Ecto neural progenitor cell (in vitro differentiated cells): Measurements from ENCODE around the gene TENM3.
"Not testable (repeated sequence)": the region's sequence is repeated elsewhere in the genome, so short reads cannot be mapped to it uniquely, and the experiment has no call there.

Source experiments
- DNase-seq: peaks from one replicate; pipeline ENCODE4 v3.0.0-alpha.2; 2018; ENCODE audit warnings: low spot score

Gene TENM3

DNA sequence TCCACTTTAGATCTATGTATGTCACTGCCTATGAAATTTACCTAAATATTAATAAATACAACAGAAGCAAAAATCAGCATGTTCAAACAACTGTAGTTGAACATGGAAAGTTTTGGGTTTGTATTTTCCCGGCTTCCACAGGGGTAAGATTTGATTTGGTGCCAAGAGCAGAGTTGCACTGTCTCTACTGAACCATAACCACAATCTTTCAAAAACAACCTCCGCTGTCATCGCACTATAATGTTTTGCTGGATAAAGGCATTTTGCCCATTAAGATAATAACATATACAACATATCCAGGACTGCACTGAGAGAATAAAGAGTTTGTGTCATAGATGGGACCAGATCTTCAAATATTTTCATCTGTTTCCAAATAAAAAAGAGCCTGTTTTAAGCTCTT is 94.9 kb downstream of the TENM3 start:
- DNase-seq, result no peak

DNA sequence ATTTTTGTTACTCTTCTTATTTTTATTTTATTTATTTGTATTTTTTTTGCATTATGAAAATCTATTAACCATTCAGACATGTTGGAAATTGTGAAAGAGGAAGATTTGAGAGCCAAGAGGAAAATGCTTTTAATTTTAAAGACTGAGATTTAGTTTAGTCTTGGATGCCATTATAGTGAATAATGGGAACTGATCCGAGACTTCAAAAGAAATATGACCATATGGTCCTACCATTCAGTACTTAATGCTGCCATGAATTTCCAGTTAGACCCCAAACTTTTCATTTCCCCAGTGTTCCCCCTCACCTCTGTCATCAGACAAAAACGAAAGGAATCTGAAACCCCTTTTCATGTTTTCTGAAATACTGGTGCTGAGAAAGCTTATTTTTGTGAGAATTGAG is 95.5 kb downstream of the TENM3 start:
- DNase-seq, result no peak

DNA sequence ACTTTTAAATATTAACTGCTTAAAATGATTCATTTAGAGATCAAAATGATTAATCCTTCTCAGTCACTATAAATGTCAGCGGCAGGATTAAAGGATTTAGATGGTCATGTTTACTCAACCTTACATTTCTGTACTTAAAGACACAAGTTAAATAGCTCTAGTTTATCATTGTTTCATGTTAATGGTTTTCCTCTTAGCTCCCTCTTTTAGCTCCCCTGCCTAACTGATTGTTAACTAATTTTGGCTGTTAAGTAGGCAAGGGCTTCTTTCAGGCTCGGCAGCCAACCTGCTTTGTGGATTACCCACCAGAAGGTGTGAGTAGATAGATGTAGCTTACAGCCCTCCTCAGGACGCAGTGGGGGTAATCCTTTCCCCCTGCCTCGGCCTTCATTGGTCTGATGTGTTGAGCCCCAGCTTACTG is 96.0 kb downstream of the TENM3 start:
- DNase-seq, result peak; percentile 46

GRCh38 chr4:182343453-182343852 is 100.3 kb downstream of the TENM3 start:
- no peak for DNase-seq

DNA sequence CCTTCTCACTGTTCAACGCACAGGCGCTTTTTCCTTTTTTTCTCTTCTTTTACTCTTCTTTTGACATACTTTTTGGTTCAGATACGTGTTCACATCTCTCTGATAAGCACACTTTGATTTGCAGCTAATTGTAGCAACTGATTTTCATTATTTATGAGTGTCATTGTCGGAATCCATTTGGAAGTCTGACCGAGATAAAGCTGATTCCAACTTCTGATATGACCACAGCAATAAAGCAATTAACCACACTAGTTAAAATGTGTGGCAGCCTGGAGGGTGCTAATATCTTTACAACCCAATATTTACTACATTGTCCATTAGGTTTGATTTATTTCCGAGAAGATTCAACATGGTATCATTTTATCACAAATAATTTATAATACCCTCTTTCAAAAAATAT is 101.8 kb downstream of the TENM3 start:
- no peak for DNase-seq

DNA sequence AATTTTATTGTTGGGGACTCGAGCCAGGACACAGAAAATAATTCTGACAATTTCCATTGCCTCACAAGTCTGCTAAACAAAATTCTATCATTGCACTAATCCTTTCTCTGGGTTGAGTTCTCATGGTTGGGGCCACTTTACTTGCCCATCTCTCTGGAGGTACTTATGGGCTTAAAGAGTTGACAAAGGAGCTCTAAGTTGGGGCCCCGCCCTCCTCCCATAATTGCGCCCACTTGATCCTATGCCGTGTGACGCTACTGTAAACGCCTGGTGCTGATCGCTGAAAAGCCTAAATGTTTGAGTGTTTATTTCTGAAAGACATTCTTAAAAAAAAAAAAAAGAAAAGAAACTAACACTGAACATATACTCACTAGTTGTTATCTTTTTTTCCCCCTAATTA is 103.0 kb downstream of the TENM3 start:
- DNase-seq, result no peak

DNA sequence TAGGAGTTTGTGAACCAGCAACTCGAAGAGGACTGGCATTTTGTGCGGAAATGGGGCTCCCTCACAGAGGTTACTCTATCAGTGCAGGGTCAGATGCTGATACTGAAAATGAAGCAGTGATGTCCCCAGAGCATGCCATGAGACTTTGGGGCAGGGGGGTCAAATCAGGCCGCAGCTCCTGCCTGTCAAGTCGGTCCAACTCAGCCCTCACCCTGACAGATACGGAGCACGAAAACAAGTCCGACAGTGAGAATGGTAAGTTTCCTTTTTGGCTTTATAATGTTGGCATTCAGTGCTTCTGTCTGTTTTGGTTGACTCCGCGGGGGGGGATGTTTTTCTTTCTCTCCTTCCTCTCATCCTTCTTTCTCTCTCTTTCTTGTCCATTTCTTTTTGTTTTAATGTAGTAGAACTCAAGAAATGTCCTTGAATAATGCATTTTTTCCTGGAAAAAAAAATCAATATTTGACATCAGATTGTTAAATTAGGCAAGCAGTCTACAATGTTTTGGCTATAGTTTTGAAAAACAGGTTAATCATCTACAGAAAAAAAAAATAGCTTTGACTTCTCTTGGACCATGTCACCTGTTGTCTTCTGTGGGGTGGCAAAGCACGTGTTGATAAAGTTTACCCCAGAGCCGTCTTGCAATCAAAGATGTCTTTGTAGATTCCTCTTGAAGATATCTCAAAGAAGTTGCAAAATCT is 103.6 kb downstream of the TENM3 start:
- DNase-seq, result no peak

- no peak for DNase-seq
Measured at GRCh38 chr4:182348779-182349326, 105.7 kb downstream of the TENM3 start.

DNA sequence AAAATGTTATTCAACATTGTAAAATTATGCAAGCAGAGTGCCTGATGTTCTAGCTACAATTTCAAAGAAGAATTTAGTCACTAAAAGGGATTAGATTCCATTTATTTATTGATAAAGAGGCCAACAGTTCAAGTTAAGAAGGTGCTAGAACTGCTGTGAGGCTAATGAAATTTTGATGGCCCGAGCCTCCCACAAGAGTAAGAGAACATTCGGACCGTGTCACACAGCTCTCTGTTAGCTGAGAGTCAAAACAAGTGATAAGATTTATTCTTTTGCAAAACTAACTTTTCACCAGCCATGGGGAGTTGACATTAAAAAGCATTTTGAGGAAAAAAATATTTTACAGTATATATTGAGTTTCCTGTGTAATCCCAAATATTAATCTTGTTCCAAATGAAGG is 106.8 kb downstream of the TENM3 start:
- DNase-seq, result no peak

GRCh38 chr4:182351485-182351884 is 108.3 kb downstream of the TENM3 start:
- DNase-seq, result no peak

GRCh38 chr4:182354106-182354505 is 110.9 kb downstream of the TENM3 start:
- DNase-seq, result no peak

DNA sequence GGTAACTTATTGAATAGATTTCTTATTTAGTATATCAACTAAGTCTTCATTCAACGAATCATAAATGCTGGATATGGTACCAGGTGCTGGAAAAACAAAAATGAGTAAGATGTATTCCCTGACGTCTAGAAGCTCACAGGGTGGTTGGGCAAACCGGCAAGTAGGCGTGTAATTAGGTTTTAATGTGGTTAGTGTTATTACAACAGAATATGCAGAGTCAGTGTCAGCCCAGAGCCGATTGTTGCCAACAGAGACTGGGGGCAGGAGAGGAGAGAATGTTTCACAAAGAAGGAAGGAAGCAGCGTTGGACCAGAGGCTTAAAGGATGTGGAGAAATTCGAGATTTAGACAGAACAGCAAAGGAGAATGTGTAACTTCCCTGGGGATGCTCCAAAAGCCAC is 111.7 kb downstream of the TENM3 start:
- no peak for DNase-seq

DNA sequence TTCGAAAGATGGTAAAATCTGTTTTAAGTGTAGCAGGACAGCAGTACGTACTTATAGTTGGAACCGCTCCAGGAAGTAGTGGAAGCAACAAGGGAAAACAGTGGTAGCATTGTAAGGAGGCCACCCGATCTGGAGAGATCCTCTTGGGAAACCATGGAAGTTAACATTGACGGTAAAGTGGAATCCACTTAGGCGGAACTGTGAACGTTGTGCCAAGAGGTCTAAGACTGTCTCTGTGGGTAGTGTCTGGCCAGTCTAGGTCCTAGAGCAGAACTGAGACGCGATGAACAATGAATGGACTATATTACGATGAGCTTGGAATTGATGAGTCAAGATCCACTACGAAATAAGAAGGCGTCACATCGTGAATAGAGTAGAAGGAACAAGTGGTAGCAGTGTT is 124.0 kb downstream of the TENM3 start:
- DNase-seq, result no peak

- DNase-seq, result no peak
Measured at GRCh38 chr4:182369211-182369610, 126.0 kb downstream of the TENM3 start.

DNA sequence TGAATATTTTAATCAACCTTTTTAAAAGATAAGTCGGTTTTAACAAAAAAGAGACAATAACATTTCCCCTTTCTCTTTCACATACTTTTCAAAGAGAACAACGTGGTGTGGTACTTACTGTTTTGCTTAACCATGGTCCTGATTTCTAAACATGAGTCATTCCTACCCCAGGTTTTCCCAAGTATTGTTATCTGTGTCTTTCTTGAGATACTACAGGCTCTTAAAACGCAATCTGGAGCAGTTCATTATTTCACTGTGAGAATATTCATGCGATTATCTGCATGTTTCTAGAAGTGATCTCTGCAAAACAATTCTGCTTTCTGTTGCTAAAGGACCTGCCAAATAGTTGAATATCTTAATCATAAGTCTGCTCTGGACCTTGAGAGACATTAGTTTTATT is 127.3 kb downstream of the TENM3 start:
- no peak for DNase-seq

DNA sequence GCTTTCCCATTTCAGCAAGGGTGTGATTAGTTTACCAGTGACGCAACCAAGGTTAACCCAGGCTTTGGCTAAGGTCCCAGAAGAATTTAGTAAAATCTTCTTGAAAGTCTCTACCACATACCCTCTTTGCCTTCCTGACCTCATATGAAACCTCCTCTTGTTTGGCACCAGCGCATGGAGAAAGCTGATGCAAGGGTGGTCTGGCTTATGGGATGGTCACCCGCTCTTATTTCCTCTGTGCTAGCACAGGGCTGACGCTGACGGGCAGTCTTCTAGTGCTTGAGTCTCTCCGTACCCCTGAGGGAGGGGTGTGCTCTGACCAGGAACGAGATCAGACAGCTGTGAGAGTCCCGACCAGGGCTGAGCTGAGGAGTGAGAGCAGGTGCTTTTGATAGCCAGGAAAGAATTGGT is 137.6 kb downstream of the TENM3 start:
- no peak for DNase-seq

DNA sequence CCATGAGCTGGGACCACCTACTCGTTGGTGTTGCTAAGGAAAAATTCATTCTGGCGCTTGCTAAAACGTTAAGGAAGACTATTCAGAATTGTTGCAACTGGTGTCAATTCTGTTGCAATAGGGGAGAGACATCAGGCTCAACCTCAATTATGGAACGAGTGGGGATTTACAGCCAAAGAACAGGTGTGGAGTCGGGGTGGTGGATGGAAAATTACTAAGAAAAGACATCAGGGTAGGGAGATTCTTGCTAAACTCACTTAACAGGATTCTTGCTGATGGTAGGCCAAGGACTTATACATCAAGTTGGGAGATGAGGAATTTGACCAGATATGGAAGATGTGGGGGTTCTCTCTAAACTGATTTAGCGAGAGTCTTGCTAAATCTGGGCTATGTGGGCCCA is 139.7 kb downstream of the TENM3 start:
- DNase-seq, result no peak

DNA sequence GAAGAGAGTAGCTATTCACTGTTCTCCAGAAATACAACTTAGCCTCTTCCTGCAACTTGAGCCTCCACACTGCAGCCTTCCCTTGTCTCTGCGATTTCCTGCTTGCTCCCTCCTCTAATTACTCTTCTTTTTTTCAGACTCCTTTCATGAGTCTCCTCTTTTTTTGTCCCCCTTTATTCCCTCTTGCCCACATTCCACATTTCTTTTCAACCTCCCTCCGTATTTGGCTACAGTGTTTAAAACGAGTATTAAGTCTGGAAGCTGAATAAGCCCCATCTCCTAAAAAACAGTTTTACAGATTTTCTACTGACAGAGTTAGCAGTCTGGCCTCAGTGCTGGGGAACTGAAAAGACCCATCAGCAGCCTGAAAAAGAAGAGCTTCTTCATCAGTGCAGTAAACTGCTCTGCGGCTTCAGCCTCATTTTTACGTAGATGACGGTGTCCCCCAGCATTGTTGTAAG is 141.5 kb downstream of the TENM3 start:
- DNase-seq, result no peak

DNA sequence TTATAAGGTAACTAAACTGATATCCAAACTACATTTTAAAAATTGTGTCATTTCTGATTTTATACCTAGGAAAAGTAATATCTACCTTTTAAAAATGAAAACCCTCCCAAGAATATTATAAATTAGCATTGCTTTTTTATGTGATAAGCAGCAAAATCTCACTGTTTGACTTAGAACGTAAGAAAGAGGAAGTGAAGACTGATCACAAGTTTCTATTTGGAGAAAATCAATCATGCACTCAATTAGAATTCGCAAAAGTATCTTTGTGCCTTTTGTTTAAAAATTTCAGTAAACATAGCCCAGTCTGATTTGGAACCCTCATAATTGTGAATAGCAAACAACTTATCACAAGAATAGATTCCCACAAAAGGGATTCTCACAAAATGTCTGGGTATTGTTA is 142.7 kb downstream of the TENM3 start:
- DNase-seq, result no peak

DNA sequence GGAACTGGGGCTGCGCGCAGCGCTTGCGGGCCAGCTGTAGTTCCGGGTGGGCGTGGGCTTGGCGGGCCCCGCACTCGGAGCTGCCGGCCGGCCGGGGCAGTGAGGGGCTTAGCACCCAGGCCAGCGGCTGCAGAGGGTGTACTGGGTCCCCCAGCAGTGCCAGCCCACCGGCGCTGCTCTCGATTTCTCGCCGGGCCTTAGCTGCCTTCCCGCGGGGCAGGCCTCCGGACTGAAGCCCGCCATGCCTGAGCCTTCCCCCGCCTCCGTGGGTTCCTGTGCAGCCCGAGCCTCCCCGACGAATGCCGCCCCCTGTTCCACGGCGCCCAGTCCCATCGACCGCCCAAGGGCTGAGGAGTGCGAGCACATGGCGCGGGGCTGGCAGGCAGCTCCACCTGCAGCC is 143.4 kb downstream of the TENM3 start:
- not testable (repeated sequence) for DNase-seq

DNA sequence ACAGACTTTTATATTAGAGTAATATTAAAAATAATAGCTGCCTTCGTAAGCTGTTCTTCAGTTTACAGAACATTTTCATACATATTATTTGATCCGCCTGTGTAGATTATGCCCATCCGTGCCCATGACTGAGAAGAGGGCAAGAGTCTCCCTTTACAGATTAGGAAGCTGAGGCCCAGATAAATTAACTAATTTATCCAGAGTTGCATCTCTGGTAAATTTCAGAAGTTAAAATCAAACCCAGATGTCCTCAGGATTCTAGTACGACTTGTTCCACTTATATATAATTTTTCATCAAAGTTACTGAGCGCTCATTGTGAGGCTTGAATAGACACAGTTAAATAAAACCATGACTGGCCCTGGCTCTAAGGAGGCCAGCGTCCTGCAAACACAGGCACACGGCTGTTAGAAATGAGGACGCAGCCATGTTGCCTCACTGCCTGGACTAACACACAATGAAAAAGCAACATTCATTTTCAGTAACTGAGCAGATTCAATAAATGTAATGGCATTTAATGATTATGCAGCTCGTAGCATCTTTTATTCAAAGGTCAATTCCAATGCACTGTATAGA is 148.0 kb downstream of the TENM3 start:
- DNase-seq, result no peak

DNA sequence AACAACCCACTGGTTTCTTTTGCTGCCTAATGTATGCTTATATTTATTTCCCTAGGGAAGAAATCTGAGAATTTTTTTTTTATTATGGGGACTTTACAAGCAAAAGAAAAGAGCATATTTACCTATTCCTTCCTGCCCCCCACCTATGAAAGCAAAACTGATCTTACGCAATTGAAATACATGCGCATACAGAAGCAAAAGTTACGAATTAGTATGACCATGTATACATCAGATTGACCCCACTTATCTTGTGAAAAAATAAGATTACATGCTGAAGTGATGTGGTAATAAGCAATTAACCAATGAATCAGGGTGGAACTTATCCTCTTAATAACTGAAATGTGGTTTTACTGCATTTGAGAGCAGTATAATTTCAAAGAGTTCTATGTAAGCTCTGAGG is 151.0 kb downstream of the TENM3 start:
- no peak for DNase-seq

DNA sequence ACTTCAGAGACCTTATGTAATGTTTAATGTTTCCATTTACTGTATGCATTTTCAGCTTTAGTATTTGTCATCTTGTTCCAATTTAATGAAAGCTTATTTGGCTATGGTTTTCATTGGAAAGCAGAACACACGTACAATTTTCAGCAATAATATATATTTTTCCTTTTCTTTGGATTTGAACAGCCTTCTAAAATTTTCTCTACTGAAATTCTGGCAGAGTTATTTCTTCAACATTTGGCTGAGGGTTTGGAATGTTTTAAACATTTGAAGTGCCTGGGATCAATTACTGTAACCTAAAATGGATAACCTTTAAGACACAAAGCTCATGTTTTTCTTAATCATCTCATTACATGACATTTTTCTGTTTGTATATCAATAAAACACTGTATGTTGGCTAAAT is 156.9 kb downstream of the TENM3 start:
- no peak for DNase-seq

- DNase-seq, result no peak
Measured at GRCh38 chr4:182400790-182401189, 157.6 kb downstream of the TENM3 start.
